ENCODE results near the gene PGAP6.

PGAP6 gene

DNA sequence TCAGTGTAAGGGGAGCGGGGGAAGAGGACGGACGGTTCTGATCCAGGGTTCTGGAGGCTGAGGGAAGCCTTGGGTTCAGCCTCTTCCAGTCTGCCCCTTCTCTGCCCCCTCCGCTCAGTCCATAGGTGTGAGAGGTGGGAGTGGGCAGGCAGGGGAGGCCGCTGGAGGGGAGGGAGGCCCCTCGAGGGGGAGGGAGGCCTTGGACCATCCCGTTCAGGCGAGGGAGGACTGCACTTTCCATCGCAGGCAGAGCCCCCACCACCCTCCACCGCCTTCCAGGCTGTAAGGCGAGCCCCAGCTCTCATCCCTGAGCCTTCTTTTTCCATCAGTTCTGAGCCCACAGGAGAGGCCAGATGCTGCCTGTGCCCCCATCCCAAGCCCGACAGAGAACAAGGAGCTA, 25.0 kb downstream of the PGAP6 start:
- H3K4me1 ChIP-seq (ENCODE audit: control insufficient read depth, low read length): 0 out of 2 replicates have a peak, but pooled peaks cover 3% of the 10 kb centered on the region
- H3K27ac ChIP-seq (ENCODE audit: low read depth, low read length): no peak overlapping the region
- no peaks in the 10 kb centered on the region for H3K9me3 ChIP-seq (ENCODE audit: control insufficient read depth, insufficient read depth, low read length)
- no peaks in the 10 kb centered on the region for H3F3A ChIP-seq (ENCODE audit: control insufficient read depth, insufficient read depth)
- H3K4me3 ChIP-seq (ENCODE audit: low read length): no peak overlapping the region
- H3K27me3 ChIP-seq (ENCODE audit: control insufficient read depth, low read length): no peaks in the 10 kb centered on the region
- 0 out of 2 replicates have a peak, but pooled peaks cover 2% of the 10 kb centered on the region for H4K20me1 ChIP-seq (ENCODE audit: control insufficient read depth, insufficient read depth, low read depth, low read length)
- TF ChIP-seq, protein P1, sequence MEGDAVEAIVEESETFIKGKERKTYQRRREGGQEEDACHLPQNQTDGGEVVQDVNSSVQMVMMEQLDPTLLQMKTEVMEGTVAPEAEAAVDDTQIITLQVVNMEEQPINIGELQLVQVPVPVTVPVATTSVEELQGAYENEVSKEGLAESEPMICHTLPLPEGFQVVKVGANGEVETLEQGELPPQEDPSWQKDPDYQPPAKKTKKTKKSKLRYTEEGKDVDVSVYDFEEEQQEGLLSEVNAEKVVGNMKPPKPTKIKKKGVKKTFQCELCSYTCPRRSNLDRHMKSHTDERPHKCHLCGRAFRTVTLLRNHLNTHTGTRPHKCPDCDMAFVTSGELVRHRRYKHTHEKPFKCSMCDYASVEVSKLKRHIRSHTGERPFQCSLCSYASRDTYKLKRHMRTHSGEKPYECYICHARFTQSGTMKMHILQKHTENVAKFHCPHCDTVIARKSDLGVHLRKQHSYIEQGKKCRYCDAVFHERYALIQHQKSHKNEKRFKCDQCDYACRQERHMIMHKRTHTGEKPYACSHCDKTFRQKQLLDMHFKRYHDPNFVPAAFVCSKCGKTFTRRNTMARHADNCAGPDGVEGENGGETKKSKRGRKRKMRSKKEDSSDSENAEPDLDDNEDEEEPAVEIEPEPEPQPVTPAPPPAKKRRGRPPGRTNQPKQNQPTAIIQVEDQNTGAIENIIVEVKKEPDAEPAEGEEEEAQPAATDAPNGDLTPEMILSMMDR (IDR thresholded peaks at IDR 0.05; ENCODE audit: low read depth, low read length, poor library complexity, severe bottlenecking): no peak
- no peak for TF ChIP-seq EZH2phosphoT487 (IDR thresholded peaks at IDR 0.05; ENCODE audit: borderline replicate concordance, low read length)
- H3K79me2 ChIP-seq (ENCODE audit: control insufficient read depth, low read length): peaks cover 3% of the 10 kb centered on the region
- no peaks in the 10 kb centered on the region for H3K36me3 ChIP-seq (ENCODE audit: control insufficient read depth, low read length)
- no peaks in the 10 kb centered on the region for H3K9me2 ChIP-seq (replicated peaks; ENCODE audit: control insufficient read depth, low read length)
- no peak overlapping the region for H3K4me2 ChIP-seq (ENCODE audit: low read length)

DNA sequence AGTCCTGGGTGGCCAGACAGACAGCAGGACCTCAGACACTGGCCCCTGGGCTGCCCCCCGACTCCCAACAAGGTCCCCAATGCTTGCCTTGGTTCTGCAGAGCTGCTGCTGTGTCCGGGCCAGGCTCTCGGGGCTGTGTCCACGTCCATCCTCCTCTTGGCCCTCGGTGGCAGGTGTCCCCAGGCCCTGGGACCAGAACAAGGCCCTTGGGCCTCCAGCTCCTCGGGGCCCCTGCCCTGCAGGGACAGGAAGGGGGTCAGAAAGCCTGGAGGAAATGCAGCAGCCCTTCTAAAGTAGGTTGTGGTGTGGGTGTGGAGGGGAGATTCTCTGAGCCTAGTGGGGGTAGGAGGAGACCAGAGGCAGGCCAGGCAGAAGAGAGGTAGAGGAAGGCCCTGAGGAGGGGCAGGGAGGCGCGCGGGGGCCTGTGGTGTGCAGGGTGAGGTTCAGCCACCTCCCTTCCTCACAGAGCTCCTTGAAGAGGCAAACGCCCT, 26.8 kb downstream of the PGAP6 start:
- no peak for TF ChIP-seq EZH2phosphoT487 (IDR thresholded peaks at IDR 0.05; ENCODE audit: borderline replicate concordance, low read length)
- TF ChIP-seq, protein P1 (IDR thresholded peaks at IDR 0.05; ENCODE audit: low read depth, low read length, poor library complexity, severe bottlenecking): no peak
- Histone ChIP-seq H3K27ac (ENCODE audit: low read depth, low read length) (no peak overlapping the region), H3K79me2 (ENCODE audit: control insufficient read depth, low read length) (peaks cover 20% of the 10 kb centered on the region), H3K9me3 (ENCODE audit: control insufficient read depth, insufficient read depth, low read length) (no peaks in the 10 kb centered on the region), H4K20me1 (ENCODE audit: control insufficient read depth, insufficient read depth, low read depth, low read length) (no peaks in the 10 kb centered on the region), H3F3A (ENCODE audit: control insufficient read depth, insufficient read depth) (no peaks in the 10 kb centered on the region), H3K9me2 (replicated peaks; ENCODE audit: control insufficient read depth, low read length) (no peaks in the 10 kb centered on the region), H3K36me3 (ENCODE audit: control insufficient read depth, low read length) (peaks cover 8% of the 10 kb centered on the region), H3K4me2 (ENCODE audit: low read length) (no peak overlapping the region), H3K4me3 (ENCODE audit: low read length) (no peak overlapping the region), H3K27me3 (ENCODE audit: control insufficient read depth, low read length) (no peaks in the 10 kb centered on the region), H3K4me1 (ENCODE audit: control insufficient read depth, low read length) (peaks cover 18% of the 10 kb centered on the region)

- Histone ChIP-seq H4K20me1 (ENCODE audit: control insufficient read depth, insufficient read depth, low read depth, low read length) (peaks cover 5% of the 10 kb centered on the region), H3K79me2 (ENCODE audit: control insufficient read depth, low read length) (peaks cover 27% of the 10 kb centered on the region), H3K36me3 (ENCODE audit: control insufficient read depth, low read length) (peaks cover 9% of the 10 kb centered on the region), H3K4me2 (ENCODE audit: low read length) (no peak overlapping the region), H3K27me3 (ENCODE audit: control insufficient read depth, low read length) (no peaks in the 10 kb centered on the region), H3K9me3 (ENCODE audit: control insufficient read depth, insufficient read depth, low read length) (no peaks in the 10 kb centered on the region), H3K4me1 (ENCODE audit: control insufficient read depth, low read length) (peaks cover 24% of the 10 kb centered on the region), H3F3A (ENCODE audit: control insufficient read depth, insufficient read depth) (no peaks in the 10 kb centered on the region), H3K4me3 (ENCODE audit: low read length) (no peak overlapping the region), H3K9me2 (replicated peaks; ENCODE audit: control insufficient read depth, low read length) (no peaks in the 10 kb centered on the region), H3K27ac (ENCODE audit: low read depth, low read length) (no peak overlapping the region)
- TF ChIP-seq, protein P1 (IDR thresholded peaks at IDR 0.05; ENCODE audit: low read depth, low read length, poor library complexity, severe bottlenecking): no peak
- no peak for TF ChIP-seq EZH2phosphoT487 (IDR thresholded peaks at IDR 0.05; ENCODE audit: borderline replicate concordance, low read length)
Measured at GRCh38 chr16:354291-354881, 27.4 kb downstream of the PGAP6 start.
